SHP77 treated with DMSO at 0.1 percent for 48 hours (cell line): Measurements from ENCODE around the gene DNAJB13.

Source experiments
- DNase-seq: peaks from one replicate; lab custom pipeline; 2025; lab: John Stamatoyannopoulos, UW

The DNAJB13 gene

GRCh38 chr11:74015919-74016684 is 65.3 kb downstream of the DNAJB13 start:
- no peak for DNase-seq

GRCh38 chr11:74017631-74018030 is 66.8 kb downstream of the DNAJB13 start:
- no peak for DNase-seq

- DNase-seq = no peak
Measured at GRCh38 chr11:74018331-74019005, 67.6 kb downstream of the DNAJB13 start.

DNA sequence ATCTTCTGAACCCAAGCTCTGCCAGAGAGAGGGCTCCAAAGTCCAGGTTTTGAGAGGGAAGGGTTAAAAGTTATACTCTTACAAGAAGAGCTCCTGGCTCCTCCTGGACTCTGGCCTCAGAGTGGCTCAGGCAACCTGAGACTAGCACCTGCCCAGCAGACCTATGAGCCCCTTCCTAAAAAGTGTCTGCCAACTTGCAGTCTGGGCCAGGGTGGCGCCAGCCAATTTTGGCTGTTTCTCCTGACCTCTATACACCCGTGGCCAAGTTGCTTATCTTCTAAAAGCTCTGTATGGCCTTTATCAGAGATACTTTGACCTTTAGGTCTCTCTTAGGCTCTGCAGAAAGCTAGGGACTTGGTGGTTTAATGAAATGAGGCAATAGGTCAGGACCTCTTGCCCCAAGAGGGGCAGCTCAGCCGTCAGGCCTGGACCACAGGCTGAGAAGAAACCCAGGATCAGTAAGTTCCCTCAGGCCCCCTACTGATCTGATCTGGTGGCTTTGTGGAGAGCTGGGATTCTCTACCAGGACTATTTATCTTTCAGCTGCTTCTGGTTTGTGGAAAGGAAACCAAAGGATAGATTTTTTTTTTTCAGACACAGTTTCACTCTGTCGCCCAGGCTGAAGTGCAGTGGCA is 68.4 kb downstream of the DNAJB13 start:
- DNase-seq = no peak

DNA sequence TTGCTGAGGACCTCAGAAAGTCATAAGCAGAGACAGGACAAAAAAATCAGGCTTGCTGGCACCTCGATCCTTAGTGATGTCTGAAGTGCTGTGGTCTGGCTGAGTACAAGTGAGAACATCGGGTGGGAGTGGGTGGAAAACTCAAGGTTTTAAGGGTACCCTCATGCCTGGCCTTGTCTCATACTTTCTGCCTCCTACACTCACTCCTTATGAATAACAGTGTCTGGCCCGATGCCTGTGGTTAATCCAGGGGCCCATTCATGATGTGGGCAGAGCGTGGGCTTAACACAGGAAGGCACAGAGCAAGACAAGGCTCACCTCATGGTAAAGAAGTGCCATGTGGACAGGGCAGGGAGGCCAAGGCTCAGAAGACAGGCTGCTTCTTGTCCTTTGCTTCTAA is 69.0 kb downstream of the DNAJB13 start:
- no peak for DNase-seq
